A204.1 (cell line): ENCODE results near the gene TRIM52.
A peak's percentile ranks its signal among the peaks of the same experiment; 100 is the strongest.
"Not testable (repeated sequence)": the region's sequence is repeated elsewhere in the genome, so short reads cannot be mapped to it uniquely, and the experiment has no call there.

ENCODE experiments used
- FAIRE-seq: peaks from 2 replicates; lab custom pipeline; 2012; peaks lifted over from hg19 to GRCh38; lab: Jason Lieb, UNC

Gene TRIM52

DNA sequence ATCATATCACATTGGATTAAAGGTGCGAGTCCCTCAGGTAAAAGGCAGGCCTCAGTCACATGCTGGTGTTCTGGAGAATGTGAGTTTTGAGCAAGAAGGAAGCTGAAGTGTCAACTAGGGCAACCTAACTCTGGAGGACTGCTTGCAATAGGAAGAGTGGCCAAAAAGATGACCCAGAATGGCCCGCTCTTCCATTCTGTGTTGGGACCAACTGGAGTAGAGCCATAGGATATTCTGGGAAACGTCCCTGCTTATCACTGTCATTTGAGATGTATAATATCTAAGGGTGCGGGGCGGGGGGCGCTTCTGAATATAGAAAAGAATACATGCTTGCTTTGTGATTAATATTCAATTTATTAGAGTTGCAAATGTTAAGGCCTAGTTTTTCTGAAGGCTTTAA is 48.9 kb downstream of the TRIM52 start:
- FAIRE-seq, result no peak

DNA sequence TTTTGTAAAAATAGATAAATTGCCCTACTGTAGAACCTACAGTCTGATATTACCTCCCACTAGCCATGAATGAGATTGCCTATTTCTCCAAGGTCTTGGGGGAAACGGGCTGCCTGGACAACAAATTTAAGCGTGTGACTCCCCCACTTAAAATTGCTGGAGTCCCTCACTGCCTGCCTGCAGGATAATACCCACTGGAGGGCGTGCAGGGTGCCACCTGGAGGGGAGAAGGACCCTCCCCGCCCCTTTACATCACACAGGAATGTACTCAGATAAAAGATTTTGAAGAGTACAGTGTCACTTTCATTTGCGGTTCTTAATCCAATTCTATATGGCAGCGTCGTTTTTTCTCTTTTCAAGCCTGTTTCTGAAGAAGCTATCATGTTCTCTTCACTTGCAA is 49.7 kb downstream of the TRIM52 start:
- no peak for FAIRE-seq

DNA sequence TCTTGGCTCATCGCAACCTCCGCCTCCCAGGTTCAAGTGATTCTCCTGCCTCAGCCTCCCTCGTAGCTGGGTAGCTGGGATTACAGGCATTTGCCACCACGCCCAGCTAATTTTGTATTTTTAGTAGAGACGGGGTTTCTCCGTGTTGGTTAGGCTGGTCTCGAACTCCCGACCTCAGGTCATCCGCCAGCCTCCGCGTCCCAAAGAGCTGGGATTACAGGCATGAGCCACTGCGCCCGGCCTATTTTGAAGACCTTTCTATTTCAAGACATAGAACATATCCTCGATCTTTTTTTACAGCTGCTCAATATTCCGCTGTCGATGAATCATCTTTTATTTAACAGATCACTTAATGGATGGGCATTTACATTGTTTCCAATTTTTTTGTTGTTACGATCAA is 50.2 kb downstream of the TRIM52 start:
- FAIRE-seq, result not testable (repeated sequence)

DNA sequence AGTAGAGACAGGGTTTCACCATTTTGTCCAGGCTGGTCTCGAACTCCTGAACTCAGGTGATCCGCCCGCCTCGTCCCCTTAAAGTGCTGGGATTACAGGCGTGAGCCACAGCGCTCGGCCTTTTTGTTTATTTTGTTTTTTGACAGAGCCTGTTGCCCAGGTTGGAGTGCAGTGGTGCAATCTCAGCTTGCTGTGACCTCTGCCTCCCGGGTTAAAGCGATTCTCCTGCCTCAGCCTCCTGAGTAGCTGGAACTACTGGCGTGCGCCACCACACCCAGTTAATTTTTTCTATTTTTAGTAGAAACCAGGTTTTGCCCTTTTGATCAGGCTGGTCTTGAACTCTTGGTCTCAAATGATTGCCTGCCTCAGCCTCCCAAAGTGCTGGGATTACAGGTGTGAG is 50.8 kb downstream of the TRIM52 start:
- not testable (repeated sequence) for FAIRE-seq

DNA sequence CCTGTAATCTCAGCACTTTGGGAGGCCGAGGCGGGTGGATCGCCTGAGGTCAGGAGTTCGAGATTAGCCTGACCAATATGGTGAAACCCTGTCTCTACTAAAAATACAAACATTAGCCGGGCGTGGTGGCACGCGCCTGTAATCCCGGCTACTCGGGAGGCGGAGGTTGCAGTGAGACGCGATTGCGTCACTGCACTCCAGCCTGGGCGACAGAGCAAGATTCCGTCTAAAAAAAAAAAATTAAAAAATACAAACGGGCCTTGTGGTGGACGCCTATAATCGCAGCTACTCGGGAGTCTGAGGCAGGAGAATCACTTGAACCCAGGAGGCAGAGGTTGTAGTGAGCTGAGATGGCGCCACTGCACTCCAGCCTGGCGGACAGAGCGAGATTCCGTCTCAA is 51.9 kb downstream of the TRIM52 start:
- FAIRE-seq, result not testable (repeated sequence)

DNA sequence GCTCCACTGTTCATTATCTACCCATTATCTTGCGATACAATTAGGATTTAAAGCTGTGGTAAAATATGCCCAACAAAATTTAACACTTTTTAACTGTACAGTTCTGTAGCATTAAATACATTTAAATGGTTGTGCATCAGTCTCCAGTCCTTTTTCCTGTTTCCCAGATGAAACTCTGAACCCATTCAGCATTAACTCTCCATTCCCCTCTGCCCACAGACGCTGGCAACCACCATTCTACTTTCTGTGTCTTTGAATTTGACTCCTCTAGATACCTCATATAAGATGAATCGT is 53.0 kb downstream of the TRIM52 start:
- FAIRE-seq, result no peak

DNA sequence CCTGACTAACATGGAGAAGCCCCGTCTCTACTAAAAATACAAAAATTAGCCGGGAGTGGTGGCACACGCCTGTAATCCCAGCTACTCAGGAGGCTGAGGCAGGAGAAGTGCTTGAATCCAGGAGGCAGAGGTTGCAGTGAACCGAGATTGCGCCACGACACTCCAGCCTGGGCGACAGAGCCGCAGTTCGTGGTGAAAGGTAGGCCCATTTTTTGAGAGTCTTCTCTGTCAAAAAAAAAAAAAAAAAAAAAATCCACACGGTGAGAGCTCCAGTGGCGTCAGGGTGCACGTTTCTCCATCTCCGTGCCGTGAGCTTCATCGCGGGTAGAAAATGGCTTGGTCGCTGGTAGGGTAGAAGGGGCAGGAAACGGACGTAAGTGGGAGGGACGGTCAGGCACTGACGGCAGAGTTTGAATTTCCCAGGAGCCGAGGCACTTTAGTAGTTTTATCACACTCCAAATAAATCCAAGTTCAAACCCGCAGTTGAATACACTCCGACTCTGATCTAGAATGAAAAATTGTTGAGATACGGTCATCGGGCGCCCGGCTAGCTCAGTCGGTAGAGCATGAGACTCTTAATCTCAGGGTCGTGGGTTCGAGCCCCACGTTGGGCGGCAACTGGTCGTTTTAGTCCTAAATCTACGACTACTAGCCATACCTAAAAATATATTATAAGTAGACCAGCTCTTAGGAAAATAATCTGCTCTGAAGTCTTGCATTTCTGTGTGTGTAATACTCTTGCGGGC is 53.6 kb downstream of the TRIM52 start:
- peak; percentile 91 for FAIRE-seq

DNA sequence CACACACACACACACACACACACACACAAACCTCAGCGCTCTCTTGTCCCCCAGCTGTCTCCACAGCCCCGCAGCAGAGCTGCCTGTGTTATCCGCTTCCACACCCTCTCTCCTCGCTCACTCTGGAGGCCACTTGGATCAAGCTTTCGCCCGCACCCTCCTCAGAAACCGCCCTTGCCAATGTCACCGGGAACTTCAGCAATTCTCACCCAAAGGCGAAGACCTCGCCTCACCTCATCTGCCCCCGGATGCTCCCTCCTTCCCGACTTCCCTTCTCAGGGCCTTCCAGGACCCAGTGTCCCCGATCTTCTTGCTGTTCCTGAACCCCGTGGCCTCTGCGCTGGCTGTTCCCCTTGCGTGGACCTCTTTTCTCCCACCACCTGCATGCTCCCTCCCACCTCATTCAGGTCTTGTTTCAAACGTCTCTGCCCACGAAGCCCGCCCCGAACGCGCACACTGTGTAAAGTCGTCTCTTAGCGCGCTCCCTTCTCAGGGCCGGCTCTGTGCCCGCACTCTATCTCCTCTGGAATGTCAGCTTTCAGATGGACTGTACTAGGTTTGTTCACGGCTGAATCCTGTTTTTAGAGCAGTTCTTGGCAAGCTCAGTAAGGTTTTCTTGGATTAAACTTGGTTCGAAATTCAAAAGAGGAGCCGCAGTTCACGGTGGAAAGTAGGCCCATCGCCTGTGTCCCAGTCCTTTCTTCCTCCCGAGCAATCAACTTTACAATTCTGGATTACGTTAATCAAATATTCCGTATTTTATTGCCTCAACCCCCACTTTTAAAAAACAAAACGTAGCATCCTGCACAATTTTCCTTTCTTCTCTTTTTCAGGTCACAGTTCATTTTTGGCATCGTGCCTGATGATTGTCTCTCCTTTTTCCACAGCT is 54.9 kb downstream of the TRIM52 start:
- no peak for FAIRE-seq
